H7 (cell line): Measurements from ENCODE around the gene ALDH2. TPM values are rescaled to one million over a fixed set of nuclear protein-coding genes. Genes with fewer than 3 reads are reported as not detected.
A peak's percentile ranks its signal among the peaks of the same experiment; 100 is the strongest.

Experiments used
- DNase-seq: peaks from one replicate; pipeline ENCODE4 v3.0.0; 2012
- H3K27me3 ChIP-seq: 2 replicates; pipeline ENCODE4 v1.6.0; 2011; ENCODE audit warnings: mild to moderate bottlenecking, low read length; ENCODE audit not compliant: control insufficient read depth, insufficient read depth
- H3K36me3 ChIP-seq: replicated peaks from 2 replicates; pipeline ENCODE4 v1.5.1; 2011; ENCODE audit warnings: low read length; ENCODE audit not compliant: control insufficient read depth, insufficient read depth
- H3K4me3 ChIP-seq: 2 replicates; pipeline ENCODE4 v1.5.1; 2011; ENCODE audit warnings: low read depth, mild to moderate bottlenecking, control low read depth, low read length, moderate library complexity; ENCODE audit not compliant: insufficient read depth
- total RNA-seq: library from RNA; depleted of rRNA; stranded (reverse); fragments of >200 nt; shearing (Covaris generic); gene quantifications from 2 replicates; pipeline ENCODE4 v1.2.3, GENCODE V29; 2014

The ALDH2 gene
- total RNA-seq, 1 experiment from 2014 or later: 55.9 TPM

GRCh38 chr12:111767362-111768158 lies 827 bp downstream of the ALDH2 start:
- Histone ChIP-seq H3K4me3 (peak overlapping the region; percentile 73), H3K36me3 (no peaks in the 10 kb centered on the region), H3K27me3 (peaks cover 2% of the 10 kb centered on the region; the same call in 1 of the 2 replicates)
- DNase-seq: peak; percentile 70

GRCh38 chr12:111768159-111768895 lies 1.6 kb downstream of the ALDH2 start:
- peaks cover 2% of the 10 kb centered on the region; the same call in 1 of the 2 replicates for H3K27me3 ChIP-seq
- no peaks in the 10 kb centered on the region for H3K36me3 ChIP-seq
- H3K4me3 ChIP-seq: no peak overlapping the region
- no peak for DNase-seq

GRCh38 chr12:111769599-111769998 lies 2.9 kb downstream of the ALDH2 start:
- no peak for DNase-seq

GRCh38 chr12:111773801-111774551 lies 7.2 kb downstream of the ALDH2 start:
- no peak for DNase-seq
- Histone ChIP-seq H3K4me3 (no peak overlapping the region), H3K36me3 (peaks cover 1% of the 10 kb centered on the region; the same call in 1 of the 2 replicates), H3K27me3 (no peaks in the 10 kb centered on the region)

More at GRCh38 chr12:111769599-111769998, 2.9 kb downstream of the ALDH2 start:
- H3K36me3 ChIP-seq: no peaks in the 10 kb centered on the region
- no peak overlapping the region for H3K4me3 ChIP-seq
- H3K27me3 ChIP-seq: peaks cover 2% of the 10 kb centered on the region; the same call in 1 of the 2 replicates

- no peak for DNase-seq
- Histone ChIP-seq H3K4me3 (no peak overlapping the region), H3K36me3 (peaks cover 1% of the 10 kb centered on the region; the same call in 1 of the 2 replicates), H3K27me3 (no peaks in the 10 kb centered on the region)
Measured at GRCh38 chr12:111775205-111776193, 8.8 kb downstream of the ALDH2 start.

DNA sequence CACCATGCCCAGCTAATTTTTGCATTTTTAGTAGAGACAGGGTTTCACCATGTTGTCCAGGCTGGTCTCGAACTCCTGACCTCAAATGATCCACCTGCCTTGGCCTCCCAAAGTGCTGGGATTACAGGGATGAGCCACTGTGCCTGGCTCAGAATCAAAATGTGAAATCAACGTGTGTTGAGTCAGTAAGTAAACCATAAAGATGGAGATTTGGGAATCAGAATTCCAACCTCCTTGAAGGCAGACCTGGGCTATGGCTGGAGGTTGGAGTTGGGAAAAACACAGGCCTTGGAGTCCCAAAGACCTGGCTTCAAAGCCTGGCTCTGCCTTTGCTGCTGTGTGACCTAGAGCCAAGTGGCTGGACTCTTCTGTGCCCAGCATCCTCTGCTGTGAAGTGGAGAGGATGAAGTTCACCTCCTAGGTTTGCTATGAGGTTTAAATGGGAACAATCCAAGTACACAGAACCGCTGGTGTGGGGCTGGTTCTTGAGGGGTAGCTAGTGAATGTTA lies 10.2 kb downstream of the ALDH2 start:
- no peak overlapping the region for H3K4me3 ChIP-seq
- no peaks in the 10 kb centered on the region for H3K27me3 ChIP-seq
- DNase-seq: no peak
- H3K36me3 ChIP-seq: peaks cover 2% of the 10 kb centered on the region; the same call in 1 of the 2 replicates

DNA sequence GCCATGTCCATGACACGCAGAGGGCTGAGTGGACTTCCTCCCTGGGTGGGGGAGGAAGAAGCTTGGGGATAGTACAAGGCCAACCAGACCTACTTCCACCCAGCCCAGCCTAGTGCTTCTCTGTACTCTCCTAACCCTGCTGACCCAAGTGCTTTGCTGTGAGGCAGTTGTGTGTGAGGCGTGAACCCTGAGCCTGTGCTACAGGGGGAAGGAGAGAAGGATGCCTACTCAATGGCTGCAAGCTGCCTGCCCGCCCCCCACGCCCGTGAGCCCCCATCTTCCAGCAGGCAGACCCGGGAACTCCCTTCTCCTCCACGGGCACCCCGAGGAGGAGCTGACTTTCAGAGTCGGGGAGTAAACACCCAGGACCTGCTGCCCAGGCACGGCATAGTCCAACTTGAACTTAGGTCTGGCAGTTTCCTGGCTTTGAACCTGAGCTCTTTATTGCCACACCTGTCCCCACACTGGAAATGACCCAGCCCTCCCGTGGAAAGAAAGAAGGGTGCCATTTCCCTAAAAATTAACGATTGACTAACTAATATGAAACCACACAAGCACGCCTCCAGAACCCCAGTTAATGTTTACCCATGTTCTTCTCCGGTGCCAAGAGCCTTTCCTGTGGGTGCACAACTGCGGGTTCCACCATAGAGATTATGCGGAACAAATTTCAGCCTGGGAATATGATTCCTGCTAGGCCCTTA lies 10.8 kb downstream of the ALDH2 start:
- H3K27me3 ChIP-seq: no peaks in the 10 kb centered on the region
- H3K4me3 ChIP-seq: no peak overlapping the region
- no peak for DNase-seq
- H3K36me3 ChIP-seq: peaks cover 2% of the 10 kb centered on the region; the same call in 1 of the 2 replicates

DNA sequence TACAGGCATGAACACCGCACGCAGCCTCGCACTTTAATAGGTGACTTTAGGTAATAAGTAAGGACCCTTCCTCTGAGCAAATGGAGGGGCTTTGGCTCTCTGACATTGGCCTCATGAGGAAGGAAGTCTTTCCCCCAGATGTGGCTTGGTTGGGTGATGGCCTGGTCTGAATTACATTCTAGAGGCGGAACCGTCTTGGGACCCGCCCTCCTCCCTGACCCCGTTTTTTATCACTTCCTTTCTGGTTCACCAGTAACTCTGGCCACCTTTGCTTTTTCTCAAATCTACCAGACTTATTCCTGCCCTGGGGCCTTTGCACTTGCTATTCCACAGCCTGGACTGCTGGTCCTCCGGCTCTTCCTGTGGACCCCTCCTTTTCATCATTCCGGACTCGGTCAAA lies 13.4 kb downstream of the ALDH2 start:
- peaks cover 12% of the 10 kb centered on the region for H3K36me3 ChIP-seq
- no peak overlapping the region for H3K4me3 ChIP-seq
- DNase-seq: no peak
- no peaks in the 10 kb centered on the region for H3K27me3 ChIP-seq

DNA sequence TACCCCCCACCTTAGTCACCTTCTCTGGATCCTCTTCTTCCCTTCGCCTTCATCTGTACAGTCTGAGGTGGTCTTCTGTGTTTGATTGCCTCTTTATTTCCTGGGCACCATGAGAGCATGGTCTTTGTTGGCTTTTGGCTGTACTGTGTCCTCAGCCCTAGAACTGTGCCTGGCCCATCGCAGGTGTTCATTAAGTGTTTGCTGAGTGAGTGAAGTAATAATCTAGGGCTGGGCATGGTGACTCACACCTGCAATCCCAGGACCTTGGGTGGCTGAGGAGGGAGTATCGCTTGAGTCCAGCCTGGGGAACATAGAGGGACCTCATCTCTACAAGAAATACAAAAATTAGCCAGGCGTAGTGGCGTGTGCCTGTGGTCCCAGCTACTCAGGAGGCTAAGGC lies 13.9 kb downstream of the ALDH2 start:
- no peak overlapping the region for H3K4me3 ChIP-seq
- H3K27me3 ChIP-seq: no peaks in the 10 kb centered on the region
- H3K36me3 ChIP-seq: peaks cover 11% of the 10 kb centered on the region
- DNase-seq: no peak

DNA sequence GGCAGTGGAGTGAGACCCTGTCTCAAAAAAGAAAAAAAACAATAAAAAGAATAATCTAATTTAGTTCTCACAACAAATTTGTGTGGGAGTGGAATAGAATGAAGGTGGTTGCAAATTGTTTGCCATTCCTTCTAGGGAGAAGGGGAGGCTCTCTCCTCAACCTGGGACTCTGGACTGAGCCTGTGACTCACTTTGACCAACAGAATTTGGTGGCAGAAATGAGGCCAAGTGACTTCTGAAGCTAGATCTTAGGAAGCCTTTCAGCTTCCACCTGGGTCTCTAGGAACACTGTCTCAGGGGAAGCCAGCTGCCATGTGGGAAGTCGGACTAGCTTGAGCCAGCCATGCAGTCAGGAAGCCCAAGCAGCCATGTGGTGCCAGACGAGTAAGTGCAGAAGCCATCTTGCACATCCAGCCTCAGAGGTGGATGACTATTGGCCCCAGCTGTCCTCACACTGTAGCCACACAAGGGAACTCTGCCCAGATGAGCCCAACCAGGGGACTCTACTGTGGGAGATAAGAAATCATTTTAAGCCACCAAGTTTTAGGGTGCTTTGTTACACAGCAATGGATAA lies 14.4 kb downstream of the ALDH2 start:
- peaks cover 11% of the 10 kb centered on the region for H3K36me3 ChIP-seq
- no peak overlapping the region for H3K4me3 ChIP-seq
- no peak for DNase-seq
- no peaks in the 10 kb centered on the region for H3K27me3 ChIP-seq

DNA sequence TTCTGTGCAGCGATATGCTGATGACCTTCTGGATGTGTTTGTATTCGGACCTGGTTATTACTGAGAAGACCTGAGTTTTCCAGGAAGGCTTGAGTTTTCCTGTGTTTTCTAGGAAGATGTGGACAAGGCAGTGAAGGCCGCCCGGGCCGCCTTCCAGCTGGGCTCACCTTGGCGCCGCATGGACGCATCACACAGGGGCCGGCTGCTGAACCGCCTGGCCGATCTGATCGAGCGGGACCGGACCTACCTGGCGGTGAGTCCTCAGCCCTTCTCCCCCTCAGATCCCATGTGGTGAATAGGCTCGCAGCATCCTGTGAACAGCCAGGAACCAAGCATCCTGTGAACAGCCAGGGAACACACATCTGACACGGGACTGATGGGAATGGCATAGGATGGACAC lies 16.3 kb downstream of the ALDH2 start:
- no peak for DNase-seq
- H3K27me3 ChIP-seq: no peaks in the 10 kb centered on the region
- no peak overlapping the region for H3K4me3 ChIP-seq
- peaks cover 11% of the 10 kb centered on the region for H3K36me3 ChIP-seq

- peaks cover 13% of the 10 kb centered on the region for H3K36me3 ChIP-seq
- DNase-seq: no peak
- no peaks in the 10 kb centered on the region for H3K27me3 ChIP-seq
- no peak overlapping the region for H3K4me3 ChIP-seq
Measured at GRCh38 chr12:111784953-111785352, 18.2 kb downstream of the ALDH2 start.

DNA sequence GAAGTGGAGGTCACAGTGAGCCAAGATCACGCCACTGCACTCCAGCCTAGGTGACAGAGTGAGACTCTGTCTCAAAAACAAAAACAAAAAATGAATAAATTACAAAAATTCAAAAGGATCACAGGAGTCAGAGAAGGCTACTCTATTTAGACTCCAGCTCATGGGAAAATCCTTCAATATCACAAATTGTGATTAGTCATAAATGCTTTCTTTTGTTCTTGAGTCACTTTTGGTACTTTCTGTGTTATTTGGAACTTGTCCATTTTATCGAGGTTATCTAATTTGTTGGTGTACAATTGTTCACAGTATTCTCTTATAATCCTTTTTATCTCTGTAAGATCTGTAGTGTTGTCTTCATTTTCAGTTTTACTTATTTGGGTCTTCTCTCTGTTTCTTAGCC lies 18.9 kb downstream of the ALDH2 start:
- H3K36me3 ChIP-seq: peaks cover 14% of the 10 kb centered on the region
- DNase-seq: no peak
- no peaks in the 10 kb centered on the region for H3K27me3 ChIP-seq

More for the DNA sequence above, 18.9 kb downstream of the ALDH2 start:
- H3K4me3 ChIP-seq: no peak overlapping the region
